ENCODE measurements around the gene MYADM.

DNA sequence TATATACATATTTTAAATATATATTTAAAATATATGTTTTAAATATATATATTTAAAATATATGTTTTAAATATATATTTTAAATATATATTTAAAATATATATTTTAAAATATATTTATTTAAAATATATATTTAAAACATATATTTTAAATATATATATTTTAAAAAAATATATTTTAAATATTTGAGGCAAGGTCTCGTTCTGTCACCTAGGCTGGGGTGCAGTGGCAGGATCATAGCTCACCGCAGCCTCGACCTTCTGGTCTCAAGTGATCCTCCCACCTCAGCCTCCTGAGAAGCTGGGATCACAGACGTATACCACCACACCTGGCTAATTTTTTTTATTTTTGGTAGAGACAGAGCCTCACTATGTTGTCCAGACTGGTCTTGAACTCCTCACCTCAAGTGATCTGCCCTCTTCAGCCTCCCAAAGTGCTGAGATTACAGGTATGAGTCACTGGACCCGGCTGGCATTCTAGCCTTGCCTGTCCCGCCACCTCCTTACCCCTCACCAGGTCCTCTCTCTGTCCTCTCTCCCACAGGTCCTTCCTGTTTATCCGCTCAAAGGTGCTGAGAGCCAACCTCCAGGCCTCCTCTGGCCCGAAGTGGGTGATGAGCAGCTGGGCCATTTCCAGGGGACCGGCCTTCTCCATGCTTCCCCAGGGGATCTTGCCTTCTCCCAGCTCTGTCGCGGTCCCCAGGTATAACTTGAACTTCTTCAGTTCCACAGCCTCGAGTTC lies 44.1 kb upstream of the MYADM start:
- TF ChIP-seq, protein P1, sequence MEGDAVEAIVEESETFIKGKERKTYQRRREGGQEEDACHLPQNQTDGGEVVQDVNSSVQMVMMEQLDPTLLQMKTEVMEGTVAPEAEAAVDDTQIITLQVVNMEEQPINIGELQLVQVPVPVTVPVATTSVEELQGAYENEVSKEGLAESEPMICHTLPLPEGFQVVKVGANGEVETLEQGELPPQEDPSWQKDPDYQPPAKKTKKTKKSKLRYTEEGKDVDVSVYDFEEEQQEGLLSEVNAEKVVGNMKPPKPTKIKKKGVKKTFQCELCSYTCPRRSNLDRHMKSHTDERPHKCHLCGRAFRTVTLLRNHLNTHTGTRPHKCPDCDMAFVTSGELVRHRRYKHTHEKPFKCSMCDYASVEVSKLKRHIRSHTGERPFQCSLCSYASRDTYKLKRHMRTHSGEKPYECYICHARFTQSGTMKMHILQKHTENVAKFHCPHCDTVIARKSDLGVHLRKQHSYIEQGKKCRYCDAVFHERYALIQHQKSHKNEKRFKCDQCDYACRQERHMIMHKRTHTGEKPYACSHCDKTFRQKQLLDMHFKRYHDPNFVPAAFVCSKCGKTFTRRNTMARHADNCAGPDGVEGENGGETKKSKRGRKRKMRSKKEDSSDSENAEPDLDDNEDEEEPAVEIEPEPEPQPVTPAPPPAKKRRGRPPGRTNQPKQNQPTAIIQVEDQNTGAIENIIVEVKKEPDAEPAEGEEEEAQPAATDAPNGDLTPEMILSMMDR (conservative IDR thresholded peaks at IDR 0.05 in 1 of 2, IDR thresholded peaks at IDR 0.05 in 1 of 2; ENCODE audit: extremely low read depth in 1 of 2, insufficient read depth in 1 of 2, low read depth in 1 of 2, low read length in 2 of 2), result no peak
- TF ChIP-seq EZH2 (IDR thresholded peaks at IDR 0.05; ENCODE audit: borderline replicate concordance, low read length), result no peak

Data from mammary epithelial cell (primary cell).